CD4-positive, alpha-beta T cell treated with Interleukin-10 for 1 hour (primary cell): ENCODE results near the gene KLHDC8A.

Experiments used
- DNase-seq: peaks from one replicate; pipeline ENCODE4 v3.0.0-alpha.2; 2020

Gene KLHDC8A

DNA sequence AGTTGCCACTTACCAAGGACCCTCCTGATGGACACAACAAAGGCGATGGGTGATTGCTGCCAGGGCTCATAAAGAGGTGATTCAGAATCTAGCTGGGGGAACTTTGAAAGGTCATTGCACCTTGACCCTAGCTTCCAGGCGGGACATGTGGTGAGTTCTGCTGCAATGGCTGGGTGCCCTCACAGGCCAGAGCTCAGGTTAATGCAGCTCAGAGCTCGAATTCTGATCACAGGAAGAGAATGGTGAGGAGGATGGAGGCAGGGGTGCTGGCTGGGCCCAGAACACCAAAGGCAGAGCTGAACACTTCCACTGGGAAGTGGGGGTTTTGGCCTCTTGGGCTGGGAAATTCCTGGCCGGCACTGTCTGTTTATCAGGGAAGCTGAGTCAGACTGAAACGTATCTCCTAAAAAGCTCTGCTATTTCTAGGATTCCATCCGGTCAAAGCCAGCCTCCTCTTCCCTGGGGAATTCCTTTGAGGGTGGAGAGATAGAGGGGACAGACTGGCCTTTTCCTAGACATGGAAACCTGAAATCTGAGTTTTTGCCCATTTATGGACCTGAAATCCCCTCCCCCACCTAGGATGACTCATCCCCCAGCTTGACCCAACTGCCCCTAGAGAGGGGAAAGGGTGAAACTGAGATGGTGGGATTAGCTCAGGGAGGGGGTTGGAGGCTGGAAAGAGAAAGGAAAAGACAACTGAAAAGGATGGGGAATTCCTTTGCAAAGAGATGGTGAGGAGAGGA, 62.4 kb downstream of the KLHDC8A start:
- no peak for DNase-seq

DNA sequence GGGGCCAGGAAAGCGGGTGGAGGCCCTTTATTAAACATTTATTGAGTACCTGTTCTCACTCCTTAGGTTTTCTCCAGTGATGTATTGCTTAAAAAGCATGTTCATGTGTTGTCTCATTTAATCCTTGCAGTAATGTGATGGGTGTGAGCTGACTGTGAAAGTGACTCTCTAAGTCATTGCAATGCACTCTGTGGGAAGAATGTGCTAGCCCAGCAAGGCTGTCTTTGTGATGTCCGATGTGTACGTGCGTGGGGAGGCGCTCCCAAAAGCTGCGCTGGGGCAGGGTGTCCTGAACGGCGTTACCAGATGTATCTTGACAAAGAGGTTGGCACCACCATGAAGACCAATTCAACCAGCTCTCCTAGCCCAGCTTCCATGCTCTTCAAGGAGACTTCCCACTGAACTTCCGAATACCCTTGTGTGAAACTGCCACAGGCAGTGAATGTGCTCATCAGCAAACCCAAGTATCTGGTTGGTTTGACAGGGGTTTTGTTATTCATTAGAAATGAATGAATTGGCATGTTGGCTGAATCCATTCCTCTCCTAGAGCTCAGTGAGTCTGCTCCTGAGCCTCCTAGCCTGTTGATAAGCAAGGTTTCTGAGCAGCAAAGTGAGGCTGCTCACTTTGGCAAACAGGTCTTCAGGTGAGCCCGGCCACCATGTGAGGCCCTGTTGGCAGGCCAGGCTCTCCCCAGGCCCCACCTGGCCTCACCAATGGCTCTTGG, 63.2 kb downstream of the KLHDC8A start:
- no peak for DNase-seq

DNA sequence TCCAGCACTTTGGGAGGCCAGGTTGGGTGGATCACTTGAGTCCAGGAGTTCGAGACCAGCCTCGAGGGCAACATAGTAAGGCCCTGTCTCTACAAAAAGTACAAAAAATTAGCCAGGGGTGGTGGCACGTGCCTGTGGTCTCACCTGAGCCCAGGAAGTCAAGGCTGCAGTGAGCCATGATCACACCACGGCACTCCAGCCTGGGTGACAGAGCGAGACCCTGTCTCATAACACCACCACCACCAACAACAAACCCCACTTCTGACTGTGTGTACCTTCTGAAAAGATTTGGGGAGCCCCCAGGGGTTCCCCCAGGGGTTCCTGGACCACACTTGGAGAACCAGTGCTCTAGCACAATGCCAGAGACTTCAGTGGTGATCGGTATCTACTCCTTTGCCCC, 65.1 kb downstream of the KLHDC8A start:
- DNase-seq = no peak

DNA sequence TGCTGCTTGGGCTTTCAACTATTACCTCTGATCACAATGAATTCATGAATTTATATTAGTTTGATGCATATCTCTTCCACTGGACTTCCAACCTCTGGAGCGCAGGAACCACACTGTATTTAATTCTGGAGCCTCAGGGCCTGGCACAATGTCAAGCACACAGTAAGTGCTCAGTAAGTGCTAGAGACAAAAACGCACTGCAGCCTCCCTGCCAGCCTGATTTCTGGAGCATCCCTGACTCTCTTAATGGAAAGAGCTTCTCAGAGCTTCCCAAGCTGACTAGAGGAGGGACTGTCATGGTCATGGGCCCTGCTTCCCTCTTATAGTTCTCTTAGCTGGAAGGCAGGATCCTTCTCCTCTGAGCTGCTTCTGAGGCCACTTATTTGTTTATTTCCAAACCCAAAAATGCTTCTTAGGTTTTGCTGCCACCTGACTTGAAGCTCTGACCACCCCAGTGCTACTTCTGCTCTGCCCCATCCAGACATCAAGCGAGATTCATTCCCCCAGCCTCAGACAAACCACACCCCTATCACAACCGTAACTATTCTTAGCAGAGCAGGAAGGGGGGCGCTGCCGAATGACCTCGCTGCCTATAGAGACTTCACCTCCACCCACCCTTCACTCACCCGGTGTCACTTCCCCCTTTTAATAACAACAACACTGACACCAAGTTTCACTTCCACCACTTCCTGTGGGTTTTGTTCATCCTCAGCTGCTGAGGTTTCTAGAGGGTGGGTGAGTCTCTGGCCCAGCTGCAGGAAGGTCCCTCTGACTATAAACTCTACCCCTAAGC, 68.8 kb downstream of the KLHDC8A start:
- DNase-seq = peak; percentile 91

DNA sequence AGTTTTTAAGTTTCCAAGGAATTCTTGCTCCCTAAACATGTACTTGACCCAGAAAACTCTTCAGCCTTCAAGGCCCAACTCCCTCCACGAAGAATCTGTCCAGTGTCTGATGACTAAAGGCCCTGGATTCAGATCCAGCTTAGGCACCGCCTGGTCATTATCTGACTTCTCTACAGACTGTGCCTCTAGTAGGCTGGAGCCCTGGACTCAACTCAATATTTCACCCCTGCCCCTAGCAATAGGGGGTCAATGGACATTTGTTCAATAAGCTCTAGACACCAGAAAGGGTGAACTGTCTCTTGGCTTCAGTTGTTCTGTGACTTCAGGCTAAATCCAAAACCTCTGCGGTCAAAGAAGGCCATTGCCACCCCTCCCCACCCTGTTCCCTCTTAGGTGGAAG, 69.6 kb downstream of the KLHDC8A start:
- no peak for DNase-seq

DNA sequence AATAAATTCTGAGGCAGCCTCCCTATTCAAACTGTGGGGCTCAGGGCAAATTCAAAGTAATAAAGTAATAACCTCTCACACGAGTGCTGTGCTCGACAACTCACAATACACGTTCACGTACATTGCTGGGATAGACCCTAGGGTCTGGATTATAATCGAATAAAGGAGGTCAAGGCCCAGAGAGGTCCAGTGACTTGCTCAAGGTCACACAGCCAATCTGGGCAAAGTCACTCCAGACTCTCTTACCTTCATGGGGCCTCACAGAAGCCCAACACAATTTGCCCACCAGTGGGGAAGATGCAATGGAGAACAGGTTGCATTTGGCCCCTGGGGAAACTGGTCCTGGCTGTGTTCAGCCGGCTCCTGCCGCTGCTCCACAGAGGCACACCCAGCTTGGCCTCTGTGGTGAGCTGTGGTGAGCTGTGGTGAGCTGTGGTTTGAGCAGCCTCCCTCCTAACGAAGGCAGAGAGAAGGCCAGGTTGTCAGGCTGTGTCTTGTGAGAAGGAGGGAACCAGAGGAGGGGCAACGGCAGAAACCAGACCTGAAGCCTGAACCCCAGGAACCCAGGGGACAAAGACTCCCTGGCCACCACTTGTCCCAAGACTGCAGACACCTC, 70.3 kb downstream of the KLHDC8A start:
- DNase-seq = peak; percentile 80
